Mammary epithelial cell (primary cell): ENCODE measurements around the gene ATP1B1.

Source experiments
- EZH2 ChIP-seq: IDR thresholded peaks from 2 replicates; pipeline ENCODE4 v1.6.1; 2012; ENCODE audit warnings: low read length, inconsistent platforms, borderline replicate concordance
- TF ChIP-seq, protein P1 (sequence below), 2 donors: IDR thresholded peaks in 1 of 2; conservative IDR thresholded peaks in 1 of 2; 2 replicates each; pipeline ENCODE4 v1.5.1; 2011 to 2012; ENCODE audit warnings: inconsistent platforms in 2 of 2, low read length in 2 of 2, mild to moderate bottlenecking in 2 of 2, control low read depth in 1 of 2, low read depth in 1 of 2; ENCODE audit not compliant: insufficient read depth in 1 of 2; ENCODE audit errors: extremely low read depth in 1 of 2

DNA sequence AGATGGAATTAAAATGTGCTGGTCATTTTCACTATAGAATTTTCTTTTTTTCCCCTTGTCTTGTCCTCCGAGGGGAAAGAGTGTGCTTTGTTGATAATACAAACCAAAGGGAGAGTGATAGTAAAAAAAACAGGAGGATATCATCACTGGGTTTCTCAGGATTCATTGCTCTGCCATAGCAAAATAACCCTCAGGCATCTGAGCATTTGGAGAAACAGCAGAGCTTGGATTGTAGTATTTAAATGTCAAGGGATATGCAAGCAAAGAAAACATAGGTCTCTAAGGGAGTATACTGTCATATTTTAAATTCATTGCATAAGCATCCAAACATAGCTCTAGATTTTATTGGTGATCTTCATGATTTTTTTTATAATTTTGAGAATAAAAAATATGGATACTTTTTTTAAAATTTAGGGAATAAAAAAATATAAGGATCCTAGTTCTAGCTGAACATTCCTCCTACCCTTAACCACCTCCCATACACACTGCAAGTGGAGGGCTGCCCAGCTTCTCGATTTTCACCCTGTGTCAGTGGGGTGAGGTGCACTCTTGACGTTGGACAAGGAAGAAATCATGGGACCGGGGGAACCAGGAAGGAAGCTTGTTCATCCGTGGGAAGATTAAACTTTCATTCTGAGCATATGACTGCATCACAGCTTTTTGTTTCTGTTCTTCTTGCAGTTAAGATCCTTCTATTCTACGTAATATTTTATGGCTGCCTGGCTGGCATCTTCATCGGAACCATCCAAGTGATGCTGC, 4.4 kb downstream of the ATP1B1 start:
- TF ChIP-seq, protein P1, sequence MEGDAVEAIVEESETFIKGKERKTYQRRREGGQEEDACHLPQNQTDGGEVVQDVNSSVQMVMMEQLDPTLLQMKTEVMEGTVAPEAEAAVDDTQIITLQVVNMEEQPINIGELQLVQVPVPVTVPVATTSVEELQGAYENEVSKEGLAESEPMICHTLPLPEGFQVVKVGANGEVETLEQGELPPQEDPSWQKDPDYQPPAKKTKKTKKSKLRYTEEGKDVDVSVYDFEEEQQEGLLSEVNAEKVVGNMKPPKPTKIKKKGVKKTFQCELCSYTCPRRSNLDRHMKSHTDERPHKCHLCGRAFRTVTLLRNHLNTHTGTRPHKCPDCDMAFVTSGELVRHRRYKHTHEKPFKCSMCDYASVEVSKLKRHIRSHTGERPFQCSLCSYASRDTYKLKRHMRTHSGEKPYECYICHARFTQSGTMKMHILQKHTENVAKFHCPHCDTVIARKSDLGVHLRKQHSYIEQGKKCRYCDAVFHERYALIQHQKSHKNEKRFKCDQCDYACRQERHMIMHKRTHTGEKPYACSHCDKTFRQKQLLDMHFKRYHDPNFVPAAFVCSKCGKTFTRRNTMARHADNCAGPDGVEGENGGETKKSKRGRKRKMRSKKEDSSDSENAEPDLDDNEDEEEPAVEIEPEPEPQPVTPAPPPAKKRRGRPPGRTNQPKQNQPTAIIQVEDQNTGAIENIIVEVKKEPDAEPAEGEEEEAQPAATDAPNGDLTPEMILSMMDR (conservative IDR thresholded peaks at IDR 0.05 in 1 of 2, IDR thresholded peaks at IDR 0.05 in 1 of 2; ENCODE audit: extremely low read depth in 1 of 2, insufficient read depth in 1 of 2, low read depth in 1 of 2, low read length in 2 of 2), result no peak
- no peak for TF ChIP-seq EZH2
